Activated CD4-positive, alpha-beta T cell treated with anti-CD3 and anti-CD28 coated beads, Interleukin-2, amount 10 ng/mL, durations not matched to agents 24 days and 14 days (primary cell): ENCODE measurements around the gene NXPH1. TPM values are rescaled to one million over a fixed set of nuclear protein-coding genes. Genes with fewer than 3 reads are reported as not detected.

Source experiments
- DNase-seq: peaks from one replicate; pipeline ENCODE4 v3.0.0; 2022
- H3K27ac Mint-ChIP-seq: one replicate; pipeline ENCODE4 v1.8.0; 2022; ENCODE audit warnings: mild to moderate bottlenecking, mixed read lengths
- H3K27me3 Mint-ChIP-seq: one replicate; pipeline ENCODE4 v1.8.0; 2022; ENCODE audit warnings: mixed read lengths
- H3K36me3 Mint-ChIP-seq: one replicate; pipeline ENCODE4 v1.8.0; 2022; ENCODE audit warnings: low read depth, mild to moderate bottlenecking, mixed read lengths
- H3K4me1 Mint-ChIP-seq: one replicate; pipeline ENCODE4 v1.8.0; 2021; ENCODE audit warnings: mixed read lengths
- H3K4me3 Mint-ChIP-seq: one replicate; pipeline ENCODE4 v1.8.0; 2022; ENCODE audit warnings: mild to moderate bottlenecking, moderate library complexity, mixed read lengths
- H3K9me3 Mint-ChIP-seq: one replicate; pipeline ENCODE4 v1.8.0; 2021; ENCODE audit warnings: mixed read lengths
- intact Hi-C: fragments of 100-400 bp; cut with micrococcal nuclease; formaldehyde crosslinking; loops from one replicate; pipeline ENCODE4 v1.15.1; 2023
- total RNA-seq: library from RNA; stranded (reverse); gene quantifications from 2 replicates; pipeline ENCODE4 v1.2.3, GENCODE V29; 2022

NXPH1 gene
- total RNA-seq, 1 donor from 2014 or later, result not detected

GRCh38 chr7:8500286-8500685 is 66.9 kb downstream of the NXPH1 start:
- H3K36me3 Mint-ChIP-seq, result no peaks in the 10 kb centered on the region
- no peaks in the 10 kb centered on the region for H3K4me1 Mint-ChIP-seq
- no peak overlapping the region for H3K27ac Mint-ChIP-seq
- H3K27me3 Mint-ChIP-seq, result no peaks in the 10 kb centered on the region
- H3K9me3 Mint-ChIP-seq, result no peaks in the 10 kb centered on the region
- intact Hi-C loops, result no loop called here
- no peak overlapping the region for H3K4me3 Mint-ChIP-seq
- DNase-seq, result no peak

- no peaks in the 10 kb centered on the region for H3K9me3 Mint-ChIP-seq
- intact Hi-C loops, result no loop called here
- H3K4me1 Mint-ChIP-seq, result no peaks in the 10 kb centered on the region
- H3K27ac Mint-ChIP-seq, result no peak overlapping the region
- DNase-seq, result no peak
- no peaks in the 10 kb centered on the region for H3K27me3 Mint-ChIP-seq
- H3K4me3 Mint-ChIP-seq, result no peak overlapping the region
- no peaks in the 10 kb centered on the region for H3K36me3 Mint-ChIP-seq
These were observed 74.2 kb downstream of the NXPH1 start for GRCh38 chr7:8507566-8507965.

- Mint-ChIP-seq H3K4me3 (no peak overlapping the region), H3K27me3 (no peaks in the 10 kb centered on the region), H3K36me3 (no peaks in the 10 kb centered on the region), H3K27ac (no peak overlapping the region), H3K4me1 (no peaks in the 10 kb centered on the region), H3K9me3 (no peaks in the 10 kb centered on the region)
- intact Hi-C loops, result no loop called here
- DNase-seq, result no peak
These were observed 76.2 kb downstream of the NXPH1 start for GRCh38 chr7:8509621-8510020.

GRCh38 chr7:8511855-8512254 is 78.4 kb downstream of the NXPH1 start:
- no peak for DNase-seq
- Mint-ChIP-seq H3K4me3 (no peak overlapping the region), H3K36me3 (no peaks in the 10 kb centered on the region), H3K27me3 (no peaks in the 10 kb centered on the region), H3K9me3 (no peaks in the 10 kb centered on the region), H3K4me1 (no peaks in the 10 kb centered on the region), H3K27ac (no peak overlapping the region)
- intact Hi-C loops, result no loop called here

DNA sequence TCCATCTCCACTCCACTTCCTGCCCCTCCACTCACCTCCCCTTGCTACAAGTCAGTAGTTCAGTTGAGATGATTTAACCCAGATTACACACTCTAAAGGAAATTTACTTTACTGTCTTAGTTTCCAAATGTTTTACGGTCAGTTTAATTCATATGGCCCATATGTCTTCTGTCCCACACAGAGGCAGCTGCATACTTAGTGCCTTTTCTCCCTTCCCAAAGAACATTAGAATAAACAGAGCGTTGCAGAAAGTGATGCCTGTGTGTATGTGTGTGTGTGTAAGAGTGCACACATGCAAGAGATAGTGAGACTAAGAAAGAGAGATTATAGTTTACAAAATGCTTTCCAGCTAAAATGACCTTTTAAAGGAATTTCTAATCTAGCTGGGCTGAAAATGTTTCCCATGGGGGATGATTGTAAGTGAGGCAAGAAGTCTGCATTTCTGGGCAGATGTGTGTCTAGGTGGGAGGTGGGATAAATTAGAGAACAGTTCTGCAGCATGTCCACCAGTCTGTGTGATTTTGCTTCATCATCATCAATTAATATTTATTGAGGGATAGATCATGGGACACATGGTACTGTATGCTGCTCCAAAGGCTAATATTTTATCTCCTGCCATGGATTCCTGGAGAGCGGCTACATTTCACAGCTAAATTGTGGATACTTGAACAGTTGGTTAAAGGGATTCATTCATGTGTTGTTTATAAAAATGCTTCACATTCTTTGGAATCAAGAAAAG is 81.5 kb downstream of the NXPH1 start:
- Mint-ChIP-seq H3K4me3 (no peak overlapping the region), H3K27ac (no peak overlapping the region), H3K27me3 (no peaks in the 10 kb centered on the region), H3K9me3 (no peaks in the 10 kb centered on the region), H3K36me3 (no peaks in the 10 kb centered on the region), H3K4me1 (no peaks in the 10 kb centered on the region)
- DNase-seq, result no peak
- intact Hi-C loops, result no loop called here

DNA sequence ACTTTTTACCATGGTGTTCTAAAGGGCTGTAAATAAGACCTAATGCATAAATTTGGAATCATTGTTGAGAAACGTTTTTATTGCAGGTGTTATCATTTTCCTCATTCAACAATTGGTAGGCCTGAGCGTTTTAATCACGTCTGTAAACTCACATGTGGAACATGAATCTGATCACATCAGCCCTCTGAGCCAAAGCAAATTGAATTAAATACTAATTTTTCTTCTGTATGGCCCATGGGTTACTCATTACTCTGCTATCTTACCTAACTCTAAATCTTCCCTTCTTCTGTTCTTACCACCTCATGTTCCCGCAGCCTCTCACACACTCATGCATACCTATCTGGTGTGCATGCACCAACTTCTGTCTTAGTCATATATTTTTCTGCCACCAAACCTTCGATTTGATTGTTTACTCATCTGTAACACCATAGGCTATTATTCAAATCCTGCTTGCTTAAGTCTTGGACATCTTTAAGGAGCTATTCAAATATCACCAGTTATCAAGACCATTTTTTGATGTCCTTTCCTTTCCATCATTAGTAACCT is 82.3 kb downstream of the NXPH1 start:
- no peaks in the 10 kb centered on the region for H3K27me3 Mint-ChIP-seq
- H3K36me3 Mint-ChIP-seq, result no peaks in the 10 kb centered on the region
- intact Hi-C loops, result no loop called here
- DNase-seq, result no peak
- H3K27ac Mint-ChIP-seq, result no peak overlapping the region
- no peaks in the 10 kb centered on the region for H3K4me1 Mint-ChIP-seq
- no peak overlapping the region for H3K4me3 Mint-ChIP-seq
- H3K9me3 Mint-ChIP-seq, result no peaks in the 10 kb centered on the region

DNA sequence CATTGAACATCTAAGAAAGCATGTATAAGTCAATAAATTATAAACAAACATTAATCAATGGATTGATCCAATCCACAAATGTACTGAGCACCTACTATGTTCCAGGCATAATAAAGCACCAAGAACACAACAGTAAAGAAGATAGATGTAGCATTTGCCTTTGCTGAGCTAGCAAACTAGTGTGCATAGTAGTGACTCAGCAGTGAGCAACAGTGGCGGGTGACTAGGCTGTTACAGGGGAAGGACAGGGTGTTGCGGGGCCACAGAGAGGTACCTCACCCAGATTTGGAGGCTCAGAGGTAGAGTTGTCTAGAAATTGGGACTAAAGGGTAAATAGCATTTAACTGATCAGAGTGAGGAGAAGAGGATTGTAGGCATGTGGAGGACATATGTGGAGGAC is 83.6 kb downstream of the NXPH1 start:
- H3K9me3 Mint-ChIP-seq, result no peaks in the 10 kb centered on the region
- H3K27ac Mint-ChIP-seq, result no peak overlapping the region
- intact Hi-C loops, result no loop called here
- no peaks in the 10 kb centered on the region for H3K27me3 Mint-ChIP-seq
- H3K4me1 Mint-ChIP-seq, result no peaks in the 10 kb centered on the region
- no peak overlapping the region for H3K4me3 Mint-ChIP-seq
- DNase-seq, result no peak
- H3K36me3 Mint-ChIP-seq, result no peaks in the 10 kb centered on the region

- no peaks in the 10 kb centered on the region for H3K4me1 Mint-ChIP-seq
- no peak overlapping the region for H3K27ac Mint-ChIP-seq
- H3K4me3 Mint-ChIP-seq, result no peak overlapping the region
- intact Hi-C loops, result no loop called here
- no peaks in the 10 kb centered on the region for H3K27me3 Mint-ChIP-seq
- no peaks in the 10 kb centered on the region for H3K36me3 Mint-ChIP-seq
- peaks cover 8% of the 10 kb centered on the region for H3K9me3 Mint-ChIP-seq
- no peak for DNase-seq
These were observed 94.9 kb downstream of the NXPH1 start for GRCh38 chr7:8528311-8528710.

DNA sequence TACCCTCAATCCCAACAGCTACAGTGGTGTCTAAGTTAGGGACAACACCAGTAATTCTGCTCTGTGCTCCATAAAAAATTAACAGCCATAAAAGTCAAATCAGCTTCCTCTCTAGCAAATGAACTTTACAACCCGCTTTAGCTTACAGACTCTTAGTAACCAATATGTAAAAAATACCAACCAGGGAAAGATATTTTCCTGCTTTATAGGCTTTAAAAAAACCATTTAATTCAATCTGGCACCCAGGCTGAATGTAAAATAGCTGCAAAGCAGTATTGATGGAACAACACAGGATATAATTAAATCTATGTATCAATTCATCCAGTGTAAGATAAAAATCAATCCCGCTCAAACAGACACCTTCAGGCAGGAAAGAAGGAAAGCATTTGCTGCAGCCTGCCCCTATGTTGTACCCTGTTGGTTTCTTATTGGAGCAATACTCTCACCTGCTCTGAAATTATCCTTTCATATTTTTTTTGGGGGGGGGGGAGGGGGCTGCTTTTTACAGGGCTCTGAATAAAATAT is 98.6 kb downstream of the NXPH1 start:
- H3K9me3 Mint-ChIP-seq, result no peaks in the 10 kb centered on the region
- H3K27ac Mint-ChIP-seq, result no peak overlapping the region
- H3K4me1 Mint-ChIP-seq, result no peaks in the 10 kb centered on the region
- no peak overlapping the region for H3K4me3 Mint-ChIP-seq
- H3K36me3 Mint-ChIP-seq, result no peaks in the 10 kb centered on the region
- intact Hi-C loops, result no loop called here
- H3K27me3 Mint-ChIP-seq, result no peaks in the 10 kb centered on the region
- no peak for DNase-seq

DNA sequence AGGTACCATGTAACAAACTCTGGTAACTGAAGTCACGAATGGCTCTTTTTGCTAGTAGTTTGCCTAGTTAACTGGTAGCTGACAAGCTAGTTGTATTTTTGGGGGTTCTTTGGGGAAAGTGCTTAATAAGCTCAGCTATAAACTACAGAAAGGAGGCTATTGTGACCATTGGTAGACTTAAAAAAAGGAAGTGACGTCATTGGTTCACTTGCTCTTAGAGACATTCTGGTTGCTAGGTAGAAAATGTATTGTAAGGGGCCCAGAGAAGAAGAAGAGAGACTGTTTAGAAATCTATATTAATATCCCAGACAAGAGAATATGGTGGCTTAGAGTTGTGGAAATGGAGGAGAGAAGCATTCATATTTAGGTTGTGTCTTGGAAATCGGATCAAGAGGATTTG is 103.0 kb downstream of the NXPH1 start:
- intact Hi-C loops, result no loop called here
- Mint-ChIP-seq H3K9me3 (no peaks in the 10 kb centered on the region), H3K4me3 (no peak overlapping the region), H3K27ac (no peak overlapping the region), H3K27me3 (no peaks in the 10 kb centered on the region), H3K4me1 (no peaks in the 10 kb centered on the region), H3K36me3 (no peaks in the 10 kb centered on the region)
- no peak for DNase-seq

DNA sequence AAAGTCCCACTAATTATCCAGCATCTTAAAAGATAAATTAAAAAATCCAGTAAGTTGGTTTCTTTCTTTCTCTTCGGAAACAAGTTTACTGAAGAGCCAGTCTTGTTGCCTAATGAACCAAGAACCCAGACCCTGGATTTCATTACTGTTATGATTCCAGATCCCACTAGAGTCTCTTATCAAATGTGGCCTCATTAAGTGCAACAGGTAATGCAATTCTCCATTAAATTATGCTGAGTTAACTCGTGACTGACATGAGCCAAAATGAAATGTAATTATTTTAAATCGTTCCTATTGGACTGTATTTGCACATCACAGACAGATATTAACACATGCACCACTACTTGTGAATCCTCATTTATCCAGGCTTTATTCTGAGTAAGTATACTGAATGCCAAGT is 115.6 kb downstream of the NXPH1 start:
- Mint-ChIP-seq H3K27me3 (no peaks in the 10 kb centered on the region), H3K9me3 (no peaks in the 10 kb centered on the region), H3K4me1 (no peaks in the 10 kb centered on the region), H3K27ac (no peak overlapping the region), H3K4me3 (no peak overlapping the region), H3K36me3 (no peaks in the 10 kb centered on the region)
- DNase-seq, result no peak
- intact Hi-C loops, result no loop called here

DNA sequence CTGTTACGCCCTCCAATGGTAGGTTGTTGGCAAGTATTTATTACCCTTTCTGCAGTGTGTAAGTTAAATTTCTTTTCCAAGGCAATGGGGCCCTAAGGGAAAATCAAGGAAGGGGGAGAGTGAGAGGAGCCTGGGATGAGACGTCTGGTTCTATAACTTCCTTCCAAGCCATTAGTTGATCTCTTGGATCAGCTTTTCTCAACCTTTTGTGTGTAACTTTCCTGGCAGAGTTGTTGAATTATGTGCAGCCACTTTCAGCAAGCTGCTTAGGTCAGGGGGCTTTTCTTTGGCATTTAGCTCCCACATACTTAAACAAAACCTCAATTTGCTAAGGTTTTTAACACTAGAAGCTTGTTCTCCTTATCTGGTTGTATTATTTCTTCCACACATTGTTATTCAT is 127.1 kb downstream of the NXPH1 start:
- no peak overlapping the region for H3K4me3 Mint-ChIP-seq
- H3K27me3 Mint-ChIP-seq, result no peaks in the 10 kb centered on the region
- no peaks in the 10 kb centered on the region for H3K9me3 Mint-ChIP-seq
- intact Hi-C loops, result no loop called here
- no peak overlapping the region for H3K27ac Mint-ChIP-seq
- H3K4me1 Mint-ChIP-seq, result no peaks in the 10 kb centered on the region
- no peak for DNase-seq
- H3K36me3 Mint-ChIP-seq, result no peaks in the 10 kb centered on the region

- intact Hi-C loops, result no loop called here
- Mint-ChIP-seq H3K27me3 (no peaks in the 10 kb centered on the region), H3K9me3 (no peaks in the 10 kb centered on the region), H3K27ac (no peak overlapping the region), H3K36me3 (no peaks in the 10 kb centered on the region), H3K4me3 (no peak overlapping the region), H3K4me1 (no peaks in the 10 kb centered on the region)
- DNase-seq, result no peak
These were observed 128.0 kb downstream of the NXPH1 start for GRCh38 chr7:8561449-8561848.

- Mint-ChIP-seq H3K27ac (no peak overlapping the region), H3K4me1 (no peaks in the 10 kb centered on the region), H3K27me3 (no peaks in the 10 kb centered on the region), H3K36me3 (no peaks in the 10 kb centered on the region), H3K9me3 (no peaks in the 10 kb centered on the region), H3K4me3 (no peak overlapping the region)
- intact Hi-C loops, result no loop called here
- no peak for DNase-seq
These were observed 130.9 kb downstream of the NXPH1 start for GRCh38 chr7:8564281-8564680.

- H3K36me3 Mint-ChIP-seq, result no peaks in the 10 kb centered on the region
- H3K4me1 Mint-ChIP-seq, result no peaks in the 10 kb centered on the region
- DNase-seq, result no peak
- no peak overlapping the region for H3K4me3 Mint-ChIP-seq
- H3K9me3 Mint-ChIP-seq, result no peaks in the 10 kb centered on the region
- no peak overlapping the region for H3K27ac Mint-ChIP-seq
- H3K27me3 Mint-ChIP-seq, result no peaks in the 10 kb centered on the region
- intact Hi-C loops, result no loop called here
These were observed 132.6 kb downstream of the NXPH1 start for GRCh38 chr7:8566016-8566415.
